GM18873 (cell line): Measurements from ENCODE around the gene HIVEP3.

Experiments used
- ATAC-seq: cut with Tn5 transposase; IDR thresholded peaks from one replicate; pipeline ENCODE4 v1.9.1; 2021; ENCODE audit warnings: mild to moderate bottlenecking, moderate library complexity, moderate number of reproducible peaks; ENCODE audit not compliant: unreplicated experiment, low FRiP score

The HIVEP3 gene

GRCh38 chr1:41662061-41662764, 256.5 kb downstream of the HIVEP3 start:
- ATAC-seq = no peak

GRCh38 chr1:41661428-41662060, 257.2 kb downstream of the HIVEP3 start:
- ATAC-seq = no peak

GRCh38 chr1:41660570-41661427, 257.9 kb downstream of the HIVEP3 start:
- no peak for ATAC-seq

- no peak for ATAC-seq
These were observed 258.8 kb downstream of the HIVEP3 start for GRCh38 chr1:41659903-41660302.

- no peak for ATAC-seq
These were observed 259.6 kb downstream of the HIVEP3 start for GRCh38 chr1:41659159-41659495.

- no peak for ATAC-seq
These were observed 260.1 kb downstream of the HIVEP3 start for GRCh38 chr1:41658431-41659158.

GRCh38 chr1:41657679-41658295, 260.9 kb downstream of the HIVEP3 start:
- ATAC-seq = no peak

- no peak for ATAC-seq
These were observed 261.8 kb downstream of the HIVEP3 start for GRCh38 chr1:41656825-41657500.

- ATAC-seq = no peak
These were observed 262.7 kb downstream of the HIVEP3 start for GRCh38 chr1:41656068-41656467.

- no peak for ATAC-seq
These were observed 263.1 kb downstream of the HIVEP3 start for GRCh38 chr1:41655632-41656031.

GRCh38 chr1:41653574-41653973, 265.1 kb downstream of the HIVEP3 start:
- no peak for ATAC-seq

GRCh38 chr1:41652384-41653265, 266.1 kb downstream of the HIVEP3 start:
- no peak for ATAC-seq

- ATAC-seq = no peak
These were observed 268.5 kb downstream of the HIVEP3 start for GRCh38 chr1:41650028-41650880.

GRCh38 chr1:41649396-41650027, 269.2 kb downstream of the HIVEP3 start:
- ATAC-seq = no peak

- no peak for ATAC-seq
These were observed 269.9 kb downstream of the HIVEP3 start for GRCh38 chr1:41648844-41649243.

GRCh38 chr1:41648230-41648629, 270.5 kb downstream of the HIVEP3 start:
- no peak for ATAC-seq
